ENCODE measurements around the gene BABAM1. TPM values are rescaled to one million over a fixed set of nuclear protein-coding genes. Genes with fewer than 3 reads are reported as not detected.

BABAM1 gene
- total and polyA plus RNA-seq, 9 of the 15 experiments (the other 6 are each of a cell fraction or from before 2014, with no cell fraction given): 14.7 to 160 (median 113) TPM

GRCh38 chr19:17246681-17247425, 20.4 kb upstream of the BABAM1 start:
- H2AFZ ChIP-seq (ENCODE audit: low read depth, low read length): peak overlapping the region; percentile 91
- H3K4me2 ChIP-seq (ENCODE audit: insufficient read depth, low read length): peak overlapping the region; percentile 81
- in situ Hi-C loops (cut with MboI): no loop called here
- peaks cover 6% of the 10 kb centered on the region; the same call in 1 of the 3 replicates for H3K36me3 ChIP-seq (ENCODE audit: control insufficient read depth, insufficient read depth, low read length)
- intact Hi-C loops (cut with micrococcal nuclease): loop anchor here (5.0 kb wide), 1 partner anchor 40 kb away; no protein-coding TSS in a partner anchor
- ATAC-seq (peak; percentile 10), DNase-seq (ENCODE audit: extremely low read depth in 1 of 4, low spot score in 3 of 4) (peak in 1 of 4 experiments; percentile 47), FAIRE-seq (peak; percentile 82)
- no peaks in the 10 kb centered on the region for H3K27me3 ChIP-seq (ENCODE audit: control insufficient read depth in 2 of 2, insufficient read depth in 2 of 2, low read length in 2 of 2)
- POLR2A ChIA-PET: interaction anchor here (0.6 kb wide), 1 partner anchor 38 kb away, joined by 4 read pairs; no protein-coding TSS in a partner anchor
- H3K4me1 ChIP-seq (replicated peaks in 1 of 2; ENCODE audit: control insufficient read depth in 2 of 2, insufficient read depth in 2 of 2, low read length in 2 of 2): peaks cover 45 to 82% of the 10 kb centered on the region in 2 experiments
- CTCF ChIA-PET (ENCODE audit: low intra/inter-chr PET ratio): no interaction called here
- peak overlapping the region; percentile 43 for H3K4me3 ChIP-seq
- H3K27ac ChIP-seq (ENCODE audit: extremely low read depth, low read depth, low read length): peak overlapping the region; percentile 96
- H4K20me1 ChIP-seq (replicated peaks; ENCODE audit: control insufficient read depth, insufficient read depth, low read length): peaks cover 15% of the 10 kb centered on the region
- H3K9me3 ChIP-seq (replicated peaks; ENCODE audit: control insufficient read depth, insufficient read depth, low read depth, low read length): no peaks in the 10 kb centered on the region
- no TSS peak for BruUV-seq (replicated peaks)
- no peaks in the 10 kb centered on the region for H3K9me1 ChIP-seq (ENCODE audit: control insufficient read depth, insufficient read depth, low read length)
- 11% methylated on average over 20 of the region's 21 CpGs for WGBS (ENCODE audit: insufficient coverage, low coverage, missing lambda C conversion rate)
- H3K79me2 ChIP-seq (ENCODE audit: control insufficient read depth, insufficient read depth, low read length): peaks cover 34% of the 10 kb centered on the region
- peak overlapping the region; percentile 76 to 87 for H3K9ac ChIP-seq (ENCODE audit: insufficient read depth in 1 of 2, low read depth in 2 of 2, low read length in 2 of 2)
- TF ChIP-seq CBFA2T2 (conservative IDR thresholded peaks at IDR 0.05): 0 out of 2 replicates have a peak, but pooled peaks have one; percentile 1
- no peak for TF ChIP-seq FOXO4 (CRISPR knock-in tag; IDR thresholded peaks at IDR 0.05)
- peak; percentile 56; the same call in 1 of the 2 replicates for TF ChIP-seq ZBTB7A (IDR thresholded peaks at IDR 0.05; ENCODE audit: borderline replicate concordance, control insufficient read depth, low read depth, low read length)
- TF ChIP-seq POLR2B (IDR thresholded peaks at IDR 0.05; ENCODE audit: low read depth, partially characterized antibody): no peak
- TF ChIP-seq NFE2 (IDR thresholded peaks at IDR 0.05; ENCODE audit: low read depth): no peak
- TF ChIP-seq HOXB6 (CRISPR knock-in tag; IDR thresholded peaks at IDR 0.05; ENCODE audit: borderline replicate concordance): no peak
- peak; percentile 82; the same call in 1 of the 2 replicates for TF ChIP-seq HDGF (IDR thresholded peaks at IDR 0.05)
- no peak for TF ChIP-seq ZNF121 (CRISPR knock-in tag; conservative IDR thresholded peaks at IDR 0.05)
- peak; percentile 89 for TF ChIP-seq CBX1 (IDR thresholded peaks at IDR 0.05; ENCODE audit: low read depth)
- TF ChIP-seq YY1 (IDR thresholded peaks at IDR 0.05; ENCODE audit: borderline replicate concordance in 1 of 3, control insufficient read depth in 1 of 3, extremely low read depth in 1 of 3, insufficient read depth in 3 of 3, insufficient read length in 1 of 3, insufficient replicate concordance in 2 of 3, low read depth in 1 of 3, low read length in 2 of 3): peak in 1 of 3 experiments; percentile 2
- TF ChIP-seq ZFP91 (CRISPR knock-in tag; IDR thresholded peaks at IDR 0.05): 0 out of 2 replicates have a peak, but pooled peaks have one; percentile 19
- TF ChIP-seq ESRRA (IDR thresholded peaks at IDR 0.05; ENCODE audit: borderline replicate concordance, low read depth): 0 out of 2 replicates have a peak, but pooled peaks have one; percentile 5
- TF ChIP-seq USF2 (CRISPR knock-in tag; IDR thresholded peaks at IDR 0.05): no peak
- TF ChIP-seq RBM15 (IDR thresholded peaks at IDR 0.05; ENCODE audit: insufficient read depth, low read length): no peak
- 0 out of 3 replicates have a peak, but pooled peaks of 1 of the 2 experiments have one; percentile 23 for TF ChIP-seq CBX3 (IDR thresholded peaks at IDR 0.05; ENCODE audit: borderline replicate concordance in 1 of 2, low read length in 2 of 2)
- TF ChIP-seq ZNF23 (CRISPR knock-in tag; IDR thresholded peaks at IDR 0.05): no peak

Data from K562 (cell line).